Ureter (tissue), 1 donor: ENCODE results near the gene IGFL4. TPM values are rescaled to one million over a fixed set of nuclear protein-coding genes. Genes with fewer than 3 reads are reported as not detected.

Experiments used
- DNase-seq: peaks from one replicate; pipeline ENCODE4 v3.0.0-alpha.2; 2020; ENCODE audit warnings: low spot score
- total RNA-seq: library from RNA; stranded (reverse); gene quantifications from one replicate; pipeline ENCODE4 v1.2.4, GENCODE V29; 2023
- donor health status: DM: yes; HTN: yes; CAD: no.

Gene IGFL4
- total RNA-seq, 1 donor from 2014 or later = not detected

DNA sequence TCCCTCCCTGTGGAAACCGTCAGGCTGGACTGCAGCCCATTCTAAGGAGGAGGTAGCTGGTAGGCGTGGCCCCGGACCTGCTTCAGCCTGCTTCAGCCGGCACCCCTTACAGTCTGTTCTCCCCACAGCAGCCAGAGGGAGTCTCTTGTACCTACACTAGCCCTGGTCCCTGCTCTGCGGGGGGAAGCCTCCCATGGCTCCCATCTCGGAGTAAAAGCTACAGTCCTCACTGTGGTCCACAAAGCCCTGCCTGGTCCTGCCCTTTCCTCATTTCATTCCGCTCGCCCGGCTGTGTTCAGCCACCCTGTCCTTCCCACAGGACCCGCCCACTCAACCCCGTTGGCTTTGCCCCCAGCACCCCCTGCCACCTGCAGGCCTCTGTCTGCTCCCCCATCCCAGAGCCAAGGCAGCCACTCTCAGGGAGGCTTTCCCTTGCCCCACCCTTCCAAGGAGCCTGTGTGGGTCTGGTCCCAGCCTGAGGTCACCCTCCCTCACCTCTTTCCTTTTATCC lies 19.2 kb downstream of the IGFL4 start:
- DNase-seq = no peak

DNA sequence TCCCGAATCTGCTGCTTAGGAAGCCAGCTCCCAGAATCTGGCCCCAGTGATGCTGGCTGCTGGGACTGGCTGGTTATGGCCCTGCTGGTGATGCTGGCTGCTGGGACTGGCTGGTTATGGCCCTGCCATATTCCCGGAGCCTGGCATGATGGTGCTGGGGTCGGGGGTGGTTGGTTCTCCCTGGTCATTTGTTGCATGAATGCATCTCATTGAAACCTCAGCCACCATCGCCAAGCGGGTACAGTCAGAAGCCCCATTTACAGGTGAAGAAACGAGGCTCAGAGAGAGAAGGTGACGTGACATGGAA lies 20.0 kb downstream of the IGFL4 start:
- DNase-seq = no peak

DNA sequence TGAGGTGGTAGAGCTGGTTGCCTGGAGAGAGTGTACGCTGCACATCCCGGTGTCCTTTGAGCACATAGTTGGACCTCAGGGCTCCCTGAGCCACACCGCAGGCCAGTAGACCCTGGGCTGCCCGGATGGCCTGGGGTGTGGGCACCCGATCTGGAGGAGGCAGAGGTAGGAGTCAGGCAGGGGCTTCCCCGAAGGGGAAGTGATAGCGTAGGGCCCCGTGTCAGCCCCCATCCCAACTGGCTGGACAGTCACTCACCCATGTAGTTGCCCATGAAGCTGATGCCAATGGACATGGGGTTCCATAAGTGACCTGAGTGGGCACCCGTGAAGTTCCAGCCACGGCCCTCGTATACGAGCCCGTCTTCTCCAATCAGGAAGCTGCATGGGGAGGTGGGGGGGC lies 21.5 kb downstream of the IGFL4 start:
- DNase-seq = no peak

DNA sequence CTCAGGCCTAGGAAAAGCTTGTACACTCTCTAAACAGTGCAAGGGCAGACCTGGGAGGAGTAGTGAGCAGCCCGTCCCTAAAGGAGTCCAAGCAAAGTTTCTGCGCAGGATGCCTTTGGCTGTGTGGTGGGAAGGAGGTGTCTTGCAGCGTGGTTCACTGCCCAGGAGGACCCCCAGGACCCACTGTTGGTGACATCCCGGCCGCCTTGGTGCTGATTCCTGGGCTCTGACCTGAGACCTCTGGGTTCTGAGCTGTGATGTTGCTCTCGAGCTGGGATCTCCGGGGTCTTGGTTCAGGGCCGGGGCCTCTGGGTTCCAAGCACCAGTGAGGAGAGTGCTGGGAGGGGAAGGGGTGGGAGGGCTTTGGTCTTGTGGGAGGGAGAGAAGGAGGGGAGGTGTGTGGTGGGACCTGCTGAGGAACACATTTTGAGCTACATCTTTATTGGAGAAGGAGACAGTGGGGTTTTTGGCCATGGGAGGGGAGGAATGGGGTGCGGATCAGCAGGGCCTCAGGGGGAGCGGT lies 22.0 kb downstream of the IGFL4 start:
- DNase-seq = no peak

DNA sequence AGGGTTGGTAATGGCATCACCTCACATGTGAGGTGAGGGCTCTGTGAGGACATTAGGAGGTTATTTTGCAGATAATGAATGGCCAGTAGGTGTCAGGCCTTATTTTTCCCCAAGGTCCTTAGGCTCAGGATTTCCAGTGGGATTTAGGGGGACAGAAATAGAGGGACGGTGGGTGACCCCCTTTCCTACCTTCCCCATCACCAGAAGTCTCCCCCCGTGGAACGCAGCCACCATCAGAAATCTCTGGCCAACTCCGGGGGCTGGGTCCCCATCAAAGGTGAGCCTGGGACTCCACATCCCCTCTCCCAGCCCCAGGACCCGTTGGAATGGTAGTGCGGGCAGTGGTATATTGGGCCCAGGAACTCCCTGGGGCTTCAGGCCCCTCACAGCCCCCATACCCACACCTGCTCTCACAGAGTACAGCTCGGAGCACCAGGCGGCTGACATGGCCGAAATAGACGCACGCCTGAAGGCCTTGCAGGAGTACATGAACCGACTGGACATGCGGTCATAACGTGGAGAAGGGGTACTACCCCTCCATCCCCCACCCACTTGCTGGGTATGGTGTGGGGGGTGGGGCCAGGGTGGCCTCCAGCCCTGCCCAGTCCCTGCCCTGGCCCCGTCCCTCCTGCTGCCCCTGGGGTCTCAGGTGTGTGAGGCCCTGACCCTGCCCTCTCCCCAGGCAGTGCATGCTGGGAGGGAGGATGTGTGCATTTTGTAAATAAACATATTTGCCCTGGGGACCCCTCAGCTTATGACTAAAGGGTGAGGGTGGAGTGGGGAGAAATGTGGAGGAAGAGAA lies 22.7 kb downstream of the IGFL4 start:
- no peak for DNase-seq

DNA sequence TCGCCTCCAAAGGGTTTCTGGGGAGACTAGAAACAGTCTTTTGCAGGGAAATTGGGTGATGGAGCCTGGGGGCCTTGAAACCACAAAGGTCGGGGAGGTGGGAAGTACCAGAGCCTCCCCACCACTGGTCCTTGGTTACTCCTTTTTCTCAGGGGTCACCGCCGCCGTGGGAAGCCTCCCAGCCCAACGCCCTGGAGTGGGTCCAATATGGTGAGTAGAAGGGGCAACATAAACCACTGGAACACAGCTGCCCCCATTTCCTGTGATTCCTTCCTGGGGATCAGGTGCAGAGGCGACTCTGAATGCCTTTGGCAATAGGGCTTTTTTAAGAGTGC lies 23.7 kb downstream of the IGFL4 start:
- no peak for DNase-seq

DNA sequence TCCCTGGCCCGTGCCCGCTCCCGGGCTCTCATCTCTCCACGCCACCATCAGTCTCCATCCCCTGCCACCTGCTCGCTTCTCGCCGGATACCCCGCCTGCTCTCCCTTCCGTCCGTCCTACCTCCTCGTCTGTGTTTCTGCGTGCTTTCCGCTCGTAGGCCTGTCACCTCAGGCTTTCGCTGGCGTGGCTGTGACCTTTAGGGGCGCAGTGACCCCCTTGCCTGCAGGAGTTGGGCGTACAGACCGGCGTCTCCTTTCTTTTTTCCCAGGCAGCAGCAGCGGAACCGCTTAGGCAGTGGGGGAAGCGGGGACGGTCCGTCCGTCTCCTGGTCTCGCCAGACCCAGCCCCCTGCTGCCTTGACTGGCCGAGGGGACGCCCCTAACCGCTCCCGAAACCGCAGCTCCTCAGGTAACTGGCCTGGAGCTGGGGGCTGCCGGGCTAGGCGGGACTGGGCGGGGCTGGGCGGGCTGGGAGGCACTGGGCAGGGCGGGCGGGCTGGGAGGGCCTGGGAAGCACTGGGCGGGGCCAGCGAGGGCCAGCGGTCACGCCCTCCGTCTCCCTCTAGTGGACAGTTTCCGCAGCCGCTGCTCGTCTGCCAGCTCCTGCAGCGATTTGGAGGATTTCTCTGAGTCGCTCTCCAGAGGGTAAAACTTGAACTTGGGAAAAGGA lies 24.2 kb downstream of the IGFL4 start:
- peak; percentile 83 for DNase-seq

DNA sequence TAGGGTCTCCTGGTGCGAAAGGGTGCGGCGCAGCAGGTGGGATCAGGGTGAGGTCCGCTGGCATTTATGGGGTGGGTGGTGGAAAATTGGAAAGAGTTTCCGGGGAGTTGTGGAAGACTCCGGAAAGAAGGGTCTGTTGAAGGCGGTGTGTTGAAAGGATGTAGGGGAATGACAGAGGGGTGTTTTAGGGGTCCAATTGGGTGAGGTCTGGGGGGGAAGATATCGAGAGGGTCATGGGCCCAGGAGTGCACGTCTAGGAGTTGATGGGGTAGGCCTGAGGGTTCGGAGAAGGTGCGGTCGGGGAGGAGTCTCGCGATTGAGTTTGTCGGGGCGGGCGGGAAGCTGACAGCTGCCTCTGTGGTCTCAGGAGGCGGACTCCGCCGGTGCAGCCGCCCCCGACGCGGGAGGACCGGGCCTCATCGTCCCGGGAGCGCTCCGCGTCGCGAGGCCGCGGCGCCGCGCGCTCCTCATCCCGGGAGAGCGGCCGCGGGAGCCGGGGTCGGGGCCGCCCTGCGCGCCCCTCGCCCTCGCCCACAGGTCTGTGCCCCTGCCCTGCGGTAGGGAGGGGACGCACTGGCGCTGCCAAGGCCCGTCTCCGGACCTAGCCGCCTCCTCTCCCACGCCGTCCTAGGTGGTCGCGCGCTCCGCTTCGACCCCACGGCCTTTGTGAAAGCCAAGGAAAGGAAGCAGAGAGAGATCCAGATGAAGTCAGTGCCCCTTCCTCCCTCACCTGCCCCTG lies 24.9 kb downstream of the IGFL4 start:
- DNase-seq = no peak

DNA sequence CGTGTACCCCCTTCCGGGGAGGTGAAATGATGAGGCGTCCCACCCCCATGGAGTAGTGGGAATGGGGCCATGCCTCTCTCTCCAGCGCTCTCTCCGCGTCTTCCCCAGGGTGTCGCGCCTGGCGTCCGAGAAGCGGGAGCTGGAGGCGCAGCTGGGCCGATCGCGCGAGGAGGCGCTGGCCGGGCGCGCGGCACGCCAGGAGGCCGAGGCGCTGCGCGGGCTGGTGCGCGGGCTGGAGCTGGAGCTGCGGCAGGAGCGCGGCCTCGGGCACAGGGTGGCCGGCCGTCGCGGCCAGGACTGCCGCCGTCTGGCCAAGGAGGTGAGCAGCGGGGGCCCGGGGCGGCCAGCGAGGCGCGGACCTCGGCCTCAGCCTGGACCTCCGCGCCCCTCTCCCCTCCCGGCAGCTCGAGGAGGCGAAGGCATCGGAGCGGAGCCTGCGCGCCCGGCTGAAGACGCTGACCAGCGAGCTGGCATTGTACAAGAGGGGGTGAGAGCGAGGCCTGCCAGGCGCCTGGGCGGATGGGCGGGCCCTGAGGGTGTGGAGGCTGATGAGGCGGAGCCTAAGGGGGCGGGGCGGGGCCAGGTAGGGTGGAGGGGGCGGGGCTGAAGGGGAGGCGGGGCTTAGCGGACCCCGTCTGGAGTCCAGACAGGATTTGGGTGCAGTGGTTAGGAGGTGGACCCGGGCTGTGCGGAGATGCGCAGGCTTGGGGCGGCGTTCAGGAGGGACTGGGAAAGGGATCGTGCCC lies 25.7 kb downstream of the IGFL4 start:
- peak; percentile 68 for DNase-seq

DNA sequence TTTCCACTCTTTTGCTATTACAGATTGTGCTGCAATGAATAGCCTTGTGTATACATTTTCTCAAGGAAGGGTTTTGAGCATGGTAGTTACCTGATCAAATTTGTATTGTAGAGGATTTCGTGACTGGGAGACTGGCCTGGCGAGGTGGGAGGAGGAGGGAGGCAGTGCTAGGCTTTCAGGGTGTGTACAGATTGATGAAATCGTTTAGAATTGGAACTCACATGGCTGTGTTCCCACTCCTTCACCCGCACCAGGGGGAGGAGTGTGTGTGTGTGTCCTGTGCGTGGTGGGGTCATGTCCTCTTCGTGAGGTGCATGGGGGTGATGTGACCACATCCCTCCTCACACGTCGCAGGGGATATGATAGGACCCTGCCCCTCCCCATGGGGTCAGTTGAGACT lies 26.3 kb downstream of the IGFL4 start:
- no peak for DNase-seq

DNA sequence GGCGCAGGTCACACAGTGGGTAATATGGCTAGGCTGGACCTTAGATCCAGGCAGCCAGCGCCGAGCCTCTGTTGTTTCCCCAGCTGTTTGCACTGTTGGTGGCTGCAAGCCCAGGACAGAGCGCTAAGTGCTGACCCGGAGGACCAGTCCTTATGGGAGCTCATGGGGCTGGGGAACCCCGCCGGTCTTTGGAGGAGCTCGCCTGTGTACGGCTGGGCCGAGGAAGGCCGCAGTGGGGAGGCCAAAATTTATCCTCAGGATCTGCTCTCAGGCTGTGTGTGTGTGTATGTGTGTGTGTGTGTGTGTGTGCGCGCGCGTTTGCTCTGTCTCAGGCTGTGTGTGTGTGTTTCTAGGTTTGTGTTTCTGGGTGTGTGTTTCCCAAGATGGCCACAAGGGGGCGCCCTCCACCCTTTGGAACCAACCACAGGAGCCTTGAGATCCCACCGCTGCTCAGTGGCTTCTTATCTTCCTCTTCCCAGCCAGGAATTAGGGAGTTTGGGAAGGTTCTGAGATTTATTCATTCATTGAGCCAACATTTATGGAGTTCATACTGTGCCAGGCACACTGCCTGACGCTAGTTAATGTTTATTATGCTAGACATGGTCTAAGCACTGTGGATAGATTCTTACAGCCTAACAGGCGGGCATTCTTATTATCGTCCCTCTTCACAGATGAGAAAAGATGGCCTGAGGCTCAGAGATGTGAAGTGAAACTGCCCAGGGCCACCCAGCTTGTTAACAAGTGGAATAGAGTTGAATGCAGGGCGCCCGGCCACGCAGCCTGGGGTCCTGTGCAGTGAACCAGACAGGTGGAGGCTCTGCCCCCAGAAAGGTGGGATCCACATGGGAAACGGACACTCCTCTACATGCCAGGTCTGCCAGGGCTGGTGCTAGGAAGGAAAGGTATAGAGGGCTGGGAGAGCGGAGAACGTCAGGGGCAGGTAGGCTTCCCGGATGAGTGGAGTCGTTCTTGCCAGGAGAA lies 31.0 kb downstream of the IGFL4 start:
- DNase-seq = no peak

DNA sequence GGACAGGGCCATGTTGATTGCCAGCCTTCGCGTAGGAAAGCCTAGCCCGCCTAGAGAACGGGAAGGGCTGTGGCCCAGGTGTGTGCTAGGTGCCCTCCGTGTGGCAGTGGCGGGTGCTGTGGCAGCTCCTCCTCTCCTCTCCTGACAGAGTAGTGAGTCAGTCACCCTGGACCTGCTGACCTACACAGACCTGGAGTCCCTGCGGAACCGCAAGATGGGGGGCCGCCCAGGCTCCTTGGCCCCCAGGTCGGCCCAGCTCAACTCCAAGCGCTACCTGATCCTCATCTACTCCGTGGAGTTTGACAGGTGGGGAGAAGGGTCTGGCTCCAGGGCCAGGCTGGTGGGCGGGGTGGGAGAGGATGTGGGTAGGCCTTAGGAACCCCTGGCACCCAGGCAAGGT lies 34.4 kb downstream of the IGFL4 start:
- no peak for DNase-seq

DNA sequence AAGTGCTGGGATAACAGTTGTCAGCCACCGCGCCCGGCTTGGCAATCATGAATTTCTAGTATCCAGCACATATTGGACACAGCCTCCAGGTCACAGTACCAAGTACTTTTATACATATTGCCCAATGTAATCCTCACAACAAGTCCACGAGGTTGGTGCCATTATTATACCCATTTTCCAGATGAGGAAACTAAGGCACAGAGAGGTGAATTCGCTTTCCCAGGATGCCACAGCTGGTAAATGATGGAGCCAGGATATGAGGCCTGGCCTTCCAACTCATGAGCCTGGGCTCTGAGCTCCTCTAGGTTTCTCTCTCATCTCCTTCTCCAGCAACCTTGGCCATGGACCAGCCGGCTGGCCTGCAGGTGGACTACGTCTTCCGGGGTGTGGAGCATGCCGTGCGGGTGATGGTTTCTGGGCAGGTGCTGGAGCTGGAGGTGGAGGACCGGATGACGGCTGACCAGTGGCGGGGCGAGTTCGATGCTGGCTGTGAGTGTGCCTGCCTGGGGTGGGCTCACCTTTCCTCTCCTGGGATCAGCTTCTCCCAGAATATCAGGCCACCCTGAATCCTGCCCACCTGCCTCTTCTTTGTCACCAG lies 38.0 kb downstream of the IGFL4 start:
- DNase-seq = no peak

DNA sequence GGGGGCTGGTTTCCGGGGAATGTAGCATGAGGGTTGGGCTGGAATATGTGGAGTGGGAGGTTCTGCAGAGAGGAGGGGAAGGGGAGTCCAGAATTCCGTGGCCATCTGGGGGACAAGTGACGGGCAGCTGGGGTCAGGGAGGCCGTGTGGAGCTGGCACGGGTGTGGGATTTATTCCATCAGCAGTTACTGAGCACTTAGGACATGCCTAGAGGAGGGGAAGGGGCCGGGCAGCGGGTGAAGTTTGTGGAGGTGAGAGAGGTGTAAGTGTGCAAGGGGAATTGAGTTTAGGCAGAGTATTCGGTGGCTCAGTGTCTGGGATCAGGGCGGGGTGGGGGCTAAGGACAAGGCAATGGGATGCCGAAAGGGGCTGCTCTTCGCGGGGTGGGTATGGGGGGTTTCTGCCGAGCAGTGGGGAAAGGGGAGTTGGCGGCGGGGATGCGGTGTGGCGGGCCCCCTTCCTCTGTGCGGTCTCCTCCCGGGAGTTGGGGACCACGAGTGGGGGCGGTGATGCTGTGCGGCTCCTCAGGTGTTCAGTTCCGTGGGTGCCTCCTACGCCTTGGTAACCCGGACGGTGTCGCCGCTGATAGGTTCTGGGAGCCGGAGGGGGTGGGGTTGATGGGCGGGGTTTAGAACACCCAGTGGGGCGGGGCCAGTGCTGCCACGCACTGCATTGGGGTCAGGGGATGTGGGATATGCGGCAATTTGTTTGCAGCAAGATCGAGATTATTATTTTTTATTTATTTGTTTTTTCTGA lies 40.1 kb downstream of the IGFL4 start:
- no peak for DNase-seq

DNA sequence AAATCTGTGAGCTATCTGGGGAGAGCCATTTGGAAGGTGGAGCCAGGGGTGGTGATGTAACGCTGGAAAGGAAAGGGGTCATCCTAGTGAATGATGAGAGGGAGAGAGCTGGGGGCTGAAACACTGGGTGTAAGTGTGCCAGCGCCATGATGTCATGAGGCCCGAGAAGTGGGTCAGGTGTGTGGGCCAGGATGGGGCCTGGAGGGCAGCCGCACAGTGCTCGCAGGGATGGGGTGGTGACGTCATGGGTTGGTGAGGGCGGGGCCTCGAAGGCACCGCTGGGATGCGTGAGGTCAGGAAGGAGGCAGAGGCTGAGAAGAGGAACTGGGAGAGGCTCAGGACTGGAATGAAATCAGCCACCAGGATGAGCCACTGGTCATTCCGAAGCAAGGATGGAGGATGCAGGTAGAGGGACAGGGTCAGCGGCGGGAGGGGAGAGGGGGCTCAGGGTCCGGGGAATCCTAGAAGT lies 41.1 kb downstream of the IGFL4 start:
- DNase-seq = no peak

DNA sequence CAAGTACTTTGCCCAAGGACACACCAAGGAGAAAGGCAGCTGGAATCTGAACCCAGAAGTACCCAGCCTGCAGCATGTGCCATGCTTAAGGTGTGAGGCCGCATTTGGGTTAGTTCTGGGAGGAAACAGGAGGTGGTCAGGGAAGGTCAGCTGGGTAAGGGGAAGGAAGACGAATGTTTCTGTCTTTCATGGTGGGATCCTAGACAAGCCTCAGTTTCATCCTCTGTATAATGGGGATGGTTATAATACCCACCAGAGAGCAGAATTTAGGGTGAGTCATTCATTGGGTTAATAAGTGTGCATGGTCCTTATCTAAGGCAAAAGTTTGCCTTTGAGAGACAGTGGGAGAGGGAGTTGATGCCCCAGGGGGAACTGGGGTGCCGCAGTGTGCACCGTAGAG lies 42.0 kb downstream of the IGFL4 start:
- no peak for DNase-seq

DNA sequence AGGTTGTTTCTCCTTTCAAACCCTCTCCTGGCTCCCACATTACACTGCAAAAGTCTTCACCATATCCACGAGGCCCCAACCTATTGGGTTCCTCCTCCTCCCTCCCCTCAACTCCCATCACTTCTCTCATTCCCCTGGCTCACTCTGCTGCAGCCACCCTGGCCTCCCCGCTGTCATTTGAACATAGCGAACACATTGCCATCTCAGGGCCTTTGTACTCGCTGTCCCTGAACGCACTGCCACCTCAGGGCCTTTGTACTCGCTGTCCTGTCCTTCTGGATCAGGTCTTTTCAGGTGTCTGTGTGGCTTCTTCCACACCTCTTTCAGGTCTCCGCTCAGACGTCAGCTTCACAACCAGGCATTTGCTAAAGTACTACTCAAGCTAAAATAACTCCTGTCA lies 43.9 kb downstream of the IGFL4 start:
- DNase-seq = no peak

DNA sequence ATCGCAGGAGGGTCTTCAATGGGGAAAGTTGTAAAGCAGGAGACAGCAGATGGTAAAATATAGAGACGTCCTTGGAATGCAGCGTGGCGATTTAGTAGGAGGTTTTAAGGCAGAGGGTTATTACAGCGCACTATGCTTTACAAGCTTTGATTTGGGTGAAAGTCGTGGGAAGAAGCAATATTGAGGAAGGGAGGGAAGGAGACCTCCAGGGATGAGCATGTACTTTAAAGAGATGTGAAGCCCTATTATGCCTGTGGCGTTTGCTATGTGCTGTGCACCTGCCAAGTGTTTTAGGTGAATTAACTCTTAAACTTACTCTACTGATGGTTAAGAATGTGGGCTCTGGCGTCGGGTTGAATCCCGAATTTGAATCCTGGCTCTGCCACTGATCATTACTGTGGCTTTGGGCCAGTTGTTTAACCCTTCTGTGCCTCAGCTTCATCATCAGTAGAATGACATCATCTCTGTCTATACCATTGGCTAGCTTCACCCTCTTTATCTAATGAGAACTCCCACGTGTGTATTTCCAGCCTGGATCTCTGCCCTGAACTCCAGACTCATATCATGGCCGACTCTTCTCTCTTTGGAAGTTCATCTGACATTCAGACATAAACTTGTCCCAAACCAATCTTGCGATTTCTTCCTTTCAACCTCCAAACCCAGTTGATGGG lies 45.0 kb downstream of the IGFL4 start:
- DNase-seq = no peak
